Measurements from ENCODE around the gene RTN4.

The RTN4 gene

GRCh38 chr2:55025082-55025481 lies 25.2 kb downstream of the RTN4 start:
- no peak overlapping the region for H3K4me3 ChIP-seq
- no peak for DNase-seq (ENCODE audit: low spot score)
- TF ChIP-seq, protein P1, sequence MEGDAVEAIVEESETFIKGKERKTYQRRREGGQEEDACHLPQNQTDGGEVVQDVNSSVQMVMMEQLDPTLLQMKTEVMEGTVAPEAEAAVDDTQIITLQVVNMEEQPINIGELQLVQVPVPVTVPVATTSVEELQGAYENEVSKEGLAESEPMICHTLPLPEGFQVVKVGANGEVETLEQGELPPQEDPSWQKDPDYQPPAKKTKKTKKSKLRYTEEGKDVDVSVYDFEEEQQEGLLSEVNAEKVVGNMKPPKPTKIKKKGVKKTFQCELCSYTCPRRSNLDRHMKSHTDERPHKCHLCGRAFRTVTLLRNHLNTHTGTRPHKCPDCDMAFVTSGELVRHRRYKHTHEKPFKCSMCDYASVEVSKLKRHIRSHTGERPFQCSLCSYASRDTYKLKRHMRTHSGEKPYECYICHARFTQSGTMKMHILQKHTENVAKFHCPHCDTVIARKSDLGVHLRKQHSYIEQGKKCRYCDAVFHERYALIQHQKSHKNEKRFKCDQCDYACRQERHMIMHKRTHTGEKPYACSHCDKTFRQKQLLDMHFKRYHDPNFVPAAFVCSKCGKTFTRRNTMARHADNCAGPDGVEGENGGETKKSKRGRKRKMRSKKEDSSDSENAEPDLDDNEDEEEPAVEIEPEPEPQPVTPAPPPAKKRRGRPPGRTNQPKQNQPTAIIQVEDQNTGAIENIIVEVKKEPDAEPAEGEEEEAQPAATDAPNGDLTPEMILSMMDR (IDR thresholded peaks at IDR 0.05) = no peak
- no peak overlapping the region for H3K27ac ChIP-seq

DNA sequence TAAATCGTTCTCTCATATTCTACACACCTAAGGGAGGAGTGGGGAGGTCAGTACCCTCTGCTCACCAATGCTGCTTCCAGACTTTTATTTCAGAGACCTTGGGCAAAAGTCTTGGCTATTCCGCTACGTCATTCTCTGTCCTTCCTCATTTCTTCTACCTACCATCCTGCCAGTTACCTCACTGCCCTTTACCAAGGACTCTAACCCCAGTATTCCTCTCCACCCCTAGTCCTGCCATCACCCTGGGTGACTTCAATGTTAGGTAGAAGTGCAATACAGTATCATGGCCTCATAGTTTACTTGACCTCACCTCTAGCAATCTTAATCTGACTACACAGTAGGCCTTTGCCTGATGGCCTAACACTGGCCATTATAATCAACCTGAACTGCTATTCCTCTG lies 27.8 kb downstream of the RTN4 start:
- no peak overlapping the region for H3K4me3 ChIP-seq
- no peak for DNase-seq (ENCODE audit: low spot score)
- TF ChIP-seq, protein P1 (IDR thresholded peaks at IDR 0.05) = no peak
- H3K27ac ChIP-seq = peak overlapping the region in 1 of 2 donors; percentile 2

DNA sequence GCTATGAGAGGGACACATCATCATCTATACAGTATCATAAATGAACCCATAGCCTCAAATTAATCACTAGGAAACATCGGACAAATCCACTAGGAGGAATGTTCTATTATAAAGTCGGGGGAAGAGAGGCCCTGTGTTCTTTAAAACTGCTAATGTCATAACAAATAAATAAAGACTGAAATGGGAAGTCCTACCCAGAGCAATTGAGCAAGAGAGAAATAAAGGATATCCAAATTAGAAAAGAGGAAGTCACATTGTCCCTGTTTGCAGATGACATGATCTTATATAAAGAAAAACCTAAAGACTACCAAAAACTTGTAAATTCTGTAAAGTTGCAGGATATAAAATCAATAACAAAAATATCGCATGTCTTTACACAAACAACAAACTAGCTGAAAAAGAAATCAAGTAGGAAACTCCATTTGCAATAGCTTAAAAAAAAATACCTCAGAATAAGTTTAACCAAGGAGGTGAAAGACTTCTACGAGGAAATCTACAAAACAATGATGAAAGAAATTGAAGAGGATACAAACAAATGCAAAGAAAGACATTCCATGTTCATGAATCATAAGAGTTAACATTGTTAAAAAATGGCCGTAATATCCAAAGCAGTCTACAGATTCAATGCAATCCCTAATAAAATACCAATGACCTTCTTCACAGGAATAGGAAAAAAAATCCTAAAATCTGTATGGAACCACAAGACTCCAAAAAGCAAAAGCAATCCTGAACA lies 30.6 kb downstream of the RTN4 start:
- Histone ChIP-seq H3K4me3 (no peak overlapping the region), H3K27ac (peak overlapping the region in 1 of 2 donors; percentile 40)
- TF ChIP-seq, protein P1 (IDR thresholded peaks at IDR 0.05) = no peak
- no peak for DNase-seq (ENCODE audit: low spot score)

DNA sequence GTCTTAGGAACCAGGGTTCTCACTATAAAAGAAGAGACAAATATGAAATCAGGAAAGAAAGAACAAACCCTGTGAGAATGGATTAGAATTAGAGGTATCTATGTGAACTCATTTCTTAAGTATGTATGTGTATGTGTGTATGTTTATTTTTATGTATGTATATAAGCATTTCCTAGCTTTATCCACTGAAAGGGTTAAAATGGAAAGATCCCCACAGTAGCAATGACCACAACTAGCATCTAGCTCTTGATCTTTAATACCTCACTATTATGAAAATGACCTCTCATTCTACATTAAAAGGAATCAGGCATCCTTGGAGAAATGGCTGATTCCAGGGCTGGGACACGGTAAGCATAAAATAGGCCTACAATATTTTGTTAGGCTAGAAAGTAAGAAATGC lies 31.6 kb downstream of the RTN4 start:
- DNase-seq (ENCODE audit: low spot score) = no peak
- TF ChIP-seq, protein P1 (IDR thresholded peaks at IDR 0.05) = no peak
- Histone ChIP-seq H3K4me3 (no peak overlapping the region), H3K27ac (no peak overlapping the region)

DNA sequence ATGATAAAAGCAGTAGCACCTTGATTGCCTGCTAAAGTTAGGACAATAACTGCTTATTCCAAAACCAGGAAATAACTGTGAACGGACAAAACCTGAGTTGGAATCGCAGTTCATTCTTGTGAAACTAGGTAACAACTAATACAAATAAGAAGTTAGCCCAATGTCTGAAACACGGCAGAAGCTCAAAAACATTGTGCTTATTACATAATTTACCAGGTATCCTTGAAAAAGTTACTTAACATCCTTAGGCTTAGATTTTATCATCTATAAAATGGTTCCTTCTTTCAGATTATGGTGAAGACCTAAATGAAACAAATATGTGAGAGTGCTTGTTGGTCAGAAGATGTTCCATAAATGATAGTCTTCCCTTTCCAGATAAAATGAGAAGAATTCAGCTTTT lies 32.4 kb downstream of the RTN4 start:
- TF ChIP-seq, protein P1 (IDR thresholded peaks at IDR 0.05) = no peak
- DNase-seq (ENCODE audit: low spot score) = no peak
- Histone ChIP-seq H3K4me3 (no peak overlapping the region), H3K27ac (peak overlapping the region in 1 of 2 donors; percentile 5)

GRCh38 chr2:55017428-55017827 lies 32.8 kb downstream of the RTN4 start:
- TF ChIP-seq, protein P1 (IDR thresholded peaks at IDR 0.05) = no peak
- no peak overlapping the region for H3K4me3 ChIP-seq
- H3K27ac ChIP-seq = peak overlapping the region in 1 of 2 donors; percentile 5
- no peak for DNase-seq (ENCODE audit: low spot score)

All from coronary artery (tissue), 2 donors.